ENCODE measurements around the gene CHD9NB. TPM values are rescaled to one million over a fixed set of nuclear protein-coding genes. Genes with fewer than 3 reads are reported as not detected.

CHD9NB gene
- polyA plus RNA-seq, 3 donors, result not detected

DNA sequence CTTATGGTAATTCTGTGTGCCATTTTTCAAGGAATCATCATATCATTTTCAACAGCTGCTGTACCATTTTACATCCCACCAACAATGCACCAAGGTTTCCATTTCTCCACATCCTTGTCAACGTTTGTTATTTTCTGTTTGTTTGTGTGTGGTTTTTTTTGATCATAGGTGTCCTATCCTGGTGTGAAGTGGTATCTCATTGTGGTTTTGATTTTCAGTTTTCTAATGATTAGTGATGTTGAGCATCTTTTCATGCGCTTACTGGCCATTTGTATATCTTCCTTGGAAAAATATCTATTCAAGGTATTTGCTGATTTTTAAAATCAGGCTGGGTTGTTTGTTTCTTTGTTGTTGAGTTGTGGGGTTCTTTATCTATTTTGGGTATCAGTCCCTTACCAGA, 17.1 kb upstream of the CHD9NB start:
- H3K4me3 Mint-ChIP-seq, result no peak overlapping the region
- Histone ChIP-seq H3K27ac (ENCODE audit: low read depth in 1 of 2, low read length in 2 of 2) (no peak overlapping the region), H3K4me2 (replicated peaks; ENCODE audit: extremely low read depth, low read length, poor library complexity, severe bottlenecking) (no peak overlapping the region), H3K9ac (ENCODE audit: insufficient read depth, low read length, poor library complexity, severe bottlenecking) (no peak overlapping the region), H3K27me3 (ENCODE audit: control insufficient read depth in 2 of 2, insufficient read depth in 2 of 2, low read length in 2 of 2) (no peaks in the 10 kb centered on the region), H3K36me3 (replicated peaks in 1 of 2; ENCODE audit: control insufficient read depth in 1 of 2, insufficient read depth in 2 of 2, low read length in 2 of 2) (peaks cover 0 to 7% of the 10 kb centered on the region in 2 donors), H3K9me3 (replicated peaks in 1 of 2; ENCODE audit: control insufficient read depth in 1 of 2, insufficient read depth in 1 of 2, low read length in 2 of 2) (peaks cover 3 to 6% of the 10 kb centered on the region in 2 donors), H4K20me1 (ENCODE audit: insufficient read depth, low read length) (no peaks in the 10 kb centered on the region), H2AFZ (ENCODE audit: insufficient read depth, low read depth, low read length, poor library complexity, severe bottlenecking) (no peak overlapping the region), H3K4me3 (replicated peaks in 1 of 3; ENCODE audit: low read depth in 2 of 3, low read length in 3 of 3) (no peak overlapping the region), H3K4me1 (ENCODE audit: control insufficient read depth in 1 of 2, insufficient read depth in 2 of 2, low read length in 2 of 2) (peaks cover 14 to 15% of the 10 kb centered on the region in 2 donors), H3K79me2 (ENCODE audit: insufficient read depth, low read length) (peaks cover 7% of the 10 kb centered on the region)
- peaks cover 6 to 16% (median 11%) of the 10 kb centered on the region in 7 donors for H3K9me3 Mint-ChIP-seq
- TF ChIP-seq, protein P1, sequence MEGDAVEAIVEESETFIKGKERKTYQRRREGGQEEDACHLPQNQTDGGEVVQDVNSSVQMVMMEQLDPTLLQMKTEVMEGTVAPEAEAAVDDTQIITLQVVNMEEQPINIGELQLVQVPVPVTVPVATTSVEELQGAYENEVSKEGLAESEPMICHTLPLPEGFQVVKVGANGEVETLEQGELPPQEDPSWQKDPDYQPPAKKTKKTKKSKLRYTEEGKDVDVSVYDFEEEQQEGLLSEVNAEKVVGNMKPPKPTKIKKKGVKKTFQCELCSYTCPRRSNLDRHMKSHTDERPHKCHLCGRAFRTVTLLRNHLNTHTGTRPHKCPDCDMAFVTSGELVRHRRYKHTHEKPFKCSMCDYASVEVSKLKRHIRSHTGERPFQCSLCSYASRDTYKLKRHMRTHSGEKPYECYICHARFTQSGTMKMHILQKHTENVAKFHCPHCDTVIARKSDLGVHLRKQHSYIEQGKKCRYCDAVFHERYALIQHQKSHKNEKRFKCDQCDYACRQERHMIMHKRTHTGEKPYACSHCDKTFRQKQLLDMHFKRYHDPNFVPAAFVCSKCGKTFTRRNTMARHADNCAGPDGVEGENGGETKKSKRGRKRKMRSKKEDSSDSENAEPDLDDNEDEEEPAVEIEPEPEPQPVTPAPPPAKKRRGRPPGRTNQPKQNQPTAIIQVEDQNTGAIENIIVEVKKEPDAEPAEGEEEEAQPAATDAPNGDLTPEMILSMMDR (IDR thresholded peaks at IDR 0.05), result no peak
- no peak overlapping the region for H3K27ac Mint-ChIP-seq
- WGBS (ENCODE audit: insufficient coverage), result no CpG with 5 or more reads among the region's 2 CpGs
- peaks cover 41% of the 10 kb centered on the region for H3K4me1 Mint-ChIP-seq
- no peak for DNase-seq
- peaks cover 15 to 22% of the 10 kb centered on the region in 2 donors for H3K36me3 Mint-ChIP-seq
- no peaks in the 10 kb centered on the region for H3K27me3 Mint-ChIP-seq (ENCODE audit: low read depth in 3 of 3)
- intact Hi-C loops (cut with micrococcal nuclease), result loop anchor here in 1 of 2 donors (10.0 kb wide), 1 partner anchor 45 kb away; no protein-coding TSS in a partner anchor

DNA sequence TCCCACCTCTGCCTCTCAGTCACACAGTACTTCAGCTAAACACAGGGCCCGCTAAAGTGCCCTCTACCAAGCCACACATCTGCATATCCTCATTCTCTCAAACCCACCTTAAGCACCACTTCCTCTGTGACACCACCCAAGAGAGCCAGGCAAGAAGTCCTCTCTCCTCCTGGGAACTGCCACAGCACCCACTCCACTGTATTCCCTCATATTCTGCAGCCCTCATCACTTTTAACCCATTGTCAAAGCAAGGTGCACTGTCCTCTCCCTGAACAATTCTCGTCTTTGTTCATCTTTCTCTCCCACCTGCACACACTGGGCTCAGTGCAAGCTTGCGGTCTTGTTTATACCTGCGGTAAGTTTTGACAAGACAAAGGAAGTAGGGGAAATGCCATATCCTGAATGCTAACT, 15.7 kb upstream of the CHD9NB start:
- peaks cover 8% of the 10 kb centered on the region for H3K79me2 ChIP-seq (ENCODE audit: insufficient read depth, low read length)
- no peak overlapping the region for H3K4me3 ChIP-seq (replicated peaks in 1 of 3; ENCODE audit: low read depth in 2 of 3, low read length in 3 of 3)

More for the DNA sequence above, 15.7 kb upstream of the CHD9NB start:
- Histone ChIP-seq H3K36me3 (replicated peaks in 1 of 2; ENCODE audit: control insufficient read depth in 1 of 2, insufficient read depth in 2 of 2, low read length in 2 of 2) (peaks cover 0 to 7% of the 10 kb centered on the region in 2 donors), H3K27ac (ENCODE audit: low read depth in 1 of 2, low read length in 2 of 2) (no peak overlapping the region), H2AFZ (ENCODE audit: insufficient read depth, low read depth, low read length, poor library complexity, severe bottlenecking) (no peak overlapping the region), H3K4me1 (ENCODE audit: control insufficient read depth in 1 of 2, insufficient read depth in 2 of 2, low read length in 2 of 2) (peaks cover 20% of the 10 kb centered on the region in 2 donors), H3K9ac (ENCODE audit: insufficient read depth, low read length, poor library complexity, severe bottlenecking) (no peak overlapping the region), H3K4me2 (replicated peaks; ENCODE audit: extremely low read depth, low read length, poor library complexity, severe bottlenecking) (no peak overlapping the region), H3K27me3 (ENCODE audit: control insufficient read depth in 2 of 2, insufficient read depth in 2 of 2, low read length in 2 of 2) (no peaks in the 10 kb centered on the region), H4K20me1 (ENCODE audit: insufficient read depth, low read length) (no peaks in the 10 kb centered on the region), H3K9me3 (replicated peaks in 1 of 2; ENCODE audit: control insufficient read depth in 1 of 2, insufficient read depth in 1 of 2, low read length in 2 of 2) (no peaks in the 10 kb centered on the region)
- Mint-ChIP-seq H3K27me3 (ENCODE audit: low read depth in 3 of 3) (no peaks in the 10 kb centered on the region), H3K27ac (peak overlapping the region in 1 of 7 donors; percentile 70), H3K9me3 (peaks cover 0 to 4% (median 1%) of the 10 kb centered on the region in 7 donors), H3K4me1 (peaks cover 53% of the 10 kb centered on the region), H3K4me3 (no peak overlapping the region), H3K36me3 (peaks cover 13 to 20% of the 10 kb centered on the region in 2 donors)
- intact Hi-C loops (cut with micrococcal nuclease), result loop anchor here in 1 of 2 donors (10.0 kb wide), 1 partner anchor 46 kb away; no protein-coding TSS in a partner anchor
- DNase-seq, result no peak
- TF ChIP-seq, protein P1 (IDR thresholded peaks at IDR 0.05), result no peak
- WGBS (ENCODE audit: insufficient coverage), result 31% methylated on average over 1 of the region's 4 CpGs
